Spinal cord (tissue), 10 donors: ENCODE data around the gene ENTPD6. TPM values are rescaled to one million over a fixed set of nuclear protein-coding genes. Genes with fewer than 3 reads are reported as not detected.

ENCODE experiments used
- DNase-seq, 6 donors: peaks; one replicate each; pipeline versions ENCODE4 v3.0.0 to v3.0.0-alpha.2; 2013 to 2015; ENCODE audit warnings: low spot score in 6 of 6, low read depth in 4 of 6
- H3K27ac ChIP-seq: one replicate; pipeline ENCODE4 v1.5.1; 2013; ENCODE audit warnings: low read depth, low read length, control low read depth
- H3K27me3 ChIP-seq: one replicate; pipeline ENCODE4 v1.6.1; 2013; ENCODE audit warnings: low read length; ENCODE audit not compliant: control insufficient read depth, insufficient read depth
- H3K36me3 ChIP-seq: one replicate; pipeline ENCODE4 v1.6.1; 2013; ENCODE audit warnings: low read length; ENCODE audit not compliant: control insufficient read depth, insufficient read depth
- H3K4me1 ChIP-seq: one replicate; pipeline ENCODE4 v1.6.1; 2013; ENCODE audit warnings: low read length; ENCODE audit not compliant: control insufficient read depth, insufficient read depth
- H3K4me3 ChIP-seq: one replicate; pipeline ENCODE4 v1.5.1; 2013; ENCODE audit warnings: low read depth, low read length, control low read depth
- H3K9me3 ChIP-seq: one replicate; pipeline ENCODE4 v1.6.1; 2013; ENCODE audit warnings: low read length; ENCODE audit not compliant: control insufficient read depth, insufficient read depth
- WGBS: methylation state at CpG from one replicate; pipeline ENCODE4 v1.1.5; 2013; ENCODE audit warnings: missing lambda C conversion rate; ENCODE audit not compliant: insufficient coverage; 5-methylcytosine and 5-hydroxymethylcytosine counted together
- polyA plus RNA-seq, 2 donors: library from polyadenylated mRNA; unstranded; fragments of 120-200 nt; gene quantifications; one replicate each; pipeline ENCODE4 v1.2.1, GENCODE V29; 2013; ENCODE audit not compliant: insufficient read length in 2 of 2
- small RNA-seq: library from RNA; depleted of rRNA; stranded (forward); fragments of <200 nt; gene quantifications from one replicate; pipeline ENCODE3, GENCODE V24; 2014; ENCODE audit warnings: low replicate concordance
- total RNA-seq, 2 donors: library from RNA; depleted of rRNA in 1 of 2; stranded (reverse); fragments of 120-200 nt in 1 of 2; fragments of >200 nt in 1 of 2; gene quantifications; one replicate each; pipeline versions ENCODE4 v1.2.3 to v1.2.4, GENCODE V29; 2013 to 2014
- donor health status: healthy.

ENTPD6 gene
- total and polyA plus RNA-seq, 4 donors, result 36.0 to 114 (median 72.7) TPM

DNA sequence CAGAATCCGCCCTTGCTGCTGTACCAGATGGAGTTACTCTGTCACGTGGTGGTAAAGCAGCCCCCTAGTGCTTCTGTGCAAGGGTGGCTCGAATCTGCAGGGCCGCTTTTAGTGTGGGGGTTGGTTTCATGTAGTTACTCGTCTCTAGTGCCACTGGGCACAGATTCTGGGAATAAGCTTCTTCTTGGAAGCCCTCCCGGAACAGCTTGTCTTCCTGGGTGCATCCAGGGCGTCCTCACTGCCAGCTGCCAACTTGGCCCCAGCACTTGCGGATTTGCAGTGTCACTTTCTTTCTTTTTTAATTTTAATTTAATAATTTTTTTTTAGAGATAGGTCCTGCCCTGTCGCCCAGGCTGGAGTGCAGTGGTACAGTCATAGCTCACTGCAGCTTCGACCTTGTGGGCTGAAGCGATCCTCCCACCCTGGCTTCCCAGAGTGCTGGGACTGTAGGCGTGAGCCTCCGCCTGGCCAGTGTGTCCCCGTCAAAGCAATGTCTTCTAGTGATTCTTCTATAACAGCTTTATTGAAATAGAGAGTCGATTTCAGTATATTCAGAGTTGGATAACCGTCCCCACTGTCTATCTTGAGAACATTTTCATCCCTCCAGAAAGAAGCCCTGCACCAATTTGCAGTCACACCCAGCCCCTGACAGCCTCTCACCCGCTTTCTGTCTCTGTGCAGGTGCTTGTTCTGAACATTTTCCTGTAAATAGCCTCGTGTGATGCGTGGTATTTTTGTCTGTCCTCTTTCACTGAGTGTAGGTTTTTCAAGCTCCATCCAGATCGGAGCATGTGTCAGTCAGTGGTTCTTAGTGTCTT is 78.2 kb downstream of the ENTPD6 start:
- Histone ChIP-seq H3K4me1 (peaks cover 16% of the 10 kb centered on the region), H3K9me3 (no peaks in the 10 kb centered on the region), H3K36me3 (peaks cover 98% of the 10 kb centered on the region), H3K27ac (peak overlapping the region; percentile 8), H3K4me3 (no peak overlapping the region), H3K27me3 (no peaks in the 10 kb centered on the region)
- DNase-seq, result peak in 1 of 6 donors; percentile 92
- 86% methylated on average over 15 of the region's 20 CpGs for WGBS

DNA sequence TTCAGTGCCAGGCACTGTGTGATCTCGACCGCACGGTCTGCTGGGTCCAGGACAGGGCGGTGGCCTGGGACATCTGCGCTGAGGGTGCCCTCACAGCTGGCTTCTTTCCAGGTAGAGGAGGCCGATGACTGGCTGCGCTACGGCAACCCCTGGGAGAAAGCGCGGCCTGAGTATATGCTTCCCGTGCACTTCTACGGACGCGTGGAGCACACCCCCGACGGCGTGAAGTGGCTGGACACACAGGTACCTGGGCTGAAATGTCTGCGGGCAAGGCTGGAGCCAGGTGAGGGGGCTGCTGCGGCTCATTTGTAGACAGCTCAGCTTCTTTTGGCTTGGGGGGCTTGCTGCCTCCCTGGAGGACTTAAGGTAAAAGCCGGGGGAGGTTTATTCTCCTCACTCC is 79.0 kb downstream of the ENTPD6 start:
- Histone ChIP-seq H3K4me3 (no peak overlapping the region), H3K27ac (no peak overlapping the region)
- 98% methylated on average over 19 of the region's 20 CpGs for WGBS

DNA sequence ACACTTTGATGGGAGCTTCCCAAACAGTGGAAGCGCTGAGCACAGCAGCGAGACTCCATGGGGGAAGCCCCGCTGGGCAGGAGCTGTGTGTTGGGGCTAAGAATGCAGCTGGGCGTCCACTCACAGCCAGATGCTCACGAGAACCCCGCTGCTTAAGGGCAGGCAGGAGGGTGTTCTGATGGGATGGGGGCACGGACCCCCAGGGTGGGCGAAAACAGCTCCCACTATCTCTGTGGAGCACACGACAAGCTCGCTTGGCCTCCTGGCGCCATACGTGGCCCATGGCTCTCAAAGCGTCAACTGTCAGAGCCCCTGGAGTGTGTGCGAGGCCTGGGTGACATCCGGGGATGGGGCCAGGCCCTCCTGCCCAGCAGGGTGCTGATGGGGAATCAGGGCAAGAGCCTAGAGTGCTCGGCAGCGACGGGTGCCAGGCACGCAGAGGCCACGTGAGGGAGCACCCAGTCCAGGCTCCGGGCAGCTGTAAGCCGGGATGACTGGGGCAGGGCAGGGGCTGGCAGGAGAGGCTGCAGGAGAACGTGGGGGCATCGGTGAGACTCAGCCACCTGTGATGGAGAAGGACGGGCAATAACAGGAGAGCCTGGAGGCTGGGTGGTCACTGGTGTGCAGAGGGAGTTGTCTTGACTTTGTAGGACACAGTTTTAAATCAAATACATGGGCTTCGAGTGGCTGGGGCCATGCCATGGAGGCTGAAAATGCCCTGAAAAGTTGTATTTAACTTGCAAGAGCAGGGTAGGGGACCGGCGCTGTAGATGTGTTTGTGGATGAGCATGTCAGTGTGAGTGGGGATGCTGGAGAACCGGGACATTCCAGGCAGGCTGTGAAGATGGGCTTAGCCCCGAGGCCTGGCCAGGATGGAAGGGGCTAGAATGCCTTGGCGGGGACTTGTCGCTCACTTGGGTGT is 79.6 kb downstream of the ENTPD6 start:
- no peak overlapping the region for H3K27ac ChIP-seq
- H3K4me1 ChIP-seq, result peaks cover 16% of the 10 kb centered on the region
- whole genome bisulfite sequencing, result 94% methylated on average over 31 of the region's 32 CpGs
- no peaks in the 10 kb centered on the region for H3K27me3 ChIP-seq
- DNase-seq, result no peak
- no peaks in the 10 kb centered on the region for H3K9me3 ChIP-seq
- peaks cover 100% of the 10 kb centered on the region for H3K36me3 ChIP-seq
- no peak overlapping the region for H3K4me3 ChIP-seq

More for the DNA sequence above, 79.0 kb downstream of the ENTPD6 start:
- no peaks in the 10 kb centered on the region for H3K27me3 ChIP-seq
- peaks cover 99% of the 10 kb centered on the region for H3K36me3 ChIP-seq
- H3K9me3 ChIP-seq, result no peaks in the 10 kb centered on the region
- H3K4me1 ChIP-seq, result peaks cover 16% of the 10 kb centered on the region
- DNase-seq, result no peak

DNA sequence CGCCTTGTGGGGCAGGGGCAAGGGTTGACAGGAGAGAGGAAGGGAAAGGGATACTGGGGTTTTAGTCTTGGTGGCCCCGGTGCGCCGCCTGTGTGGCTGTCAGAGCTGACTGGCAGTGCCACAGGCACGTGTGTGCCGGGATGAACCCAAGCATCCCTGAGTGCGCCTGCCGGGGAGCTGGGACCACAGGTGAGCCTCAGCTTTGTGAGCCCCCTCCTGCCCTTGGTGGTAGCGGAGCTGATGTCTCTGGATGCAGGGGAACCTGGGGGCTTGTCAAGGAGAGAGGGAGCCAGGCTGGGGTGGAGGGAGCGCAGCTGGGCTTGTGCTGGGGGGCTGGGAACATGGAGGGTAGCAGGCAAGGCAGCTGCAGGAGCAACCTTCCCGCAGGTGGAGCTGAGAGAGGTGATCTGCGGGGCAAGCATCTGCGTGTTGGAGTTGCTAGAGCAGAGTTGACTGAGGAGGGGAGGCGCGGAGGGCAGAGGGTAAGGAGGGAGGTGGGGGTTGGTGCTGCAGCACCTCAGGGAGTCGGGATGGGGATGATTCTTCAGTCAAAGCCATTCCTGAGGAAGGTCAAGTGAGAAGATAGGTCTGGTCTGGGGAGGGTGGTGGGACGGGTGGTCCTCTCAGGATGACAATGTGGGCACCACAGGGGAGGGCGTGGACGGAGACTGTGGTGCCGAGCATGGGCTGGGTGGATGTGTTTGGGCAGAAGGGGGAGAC is 80.5 kb downstream of the ENTPD6 start:
- Histone ChIP-seq H3K4me3 (no peak overlapping the region), H3K9me3 (no peaks in the 10 kb centered on the region)
- WGBS, result 96% methylated on average over 20 of the region's 20 CpGs

More for the DNA sequence above, 80.5 kb downstream of the ENTPD6 start:
- peaks cover 100% of the 10 kb centered on the region for H3K36me3 ChIP-seq
- no peaks in the 10 kb centered on the region for H3K27me3 ChIP-seq
- H3K4me1 ChIP-seq, result peaks cover 16% of the 10 kb centered on the region
- H3K27ac ChIP-seq, result no peak overlapping the region
- DNase-seq, result no peak

Small RNAs within 50 kb of the gene (small RNA-seq; reads per million reads assigned to genes)
- gene AL035252.4 (not detected), gene AL121772.2 (not detected), gene RF00019 (not detected)

Other genes starting within 250 kb of the ENTPD6 start
- gene CST7, start 246.4 kb upstream of the ENTPD6 start, total RNA-seq, result 1 to 10 TPM in 1 of 2 donors, under 1 TPM in 1; 0.55 to 8.5 TPM
- not detected for gene CST7, start 246.4 kb upstream of the ENTPD6 start, polyA plus RNA-seq
- gene APMAP, start 203.0 kb upstream of the ENTPD6 start, total RNA-seq, result 10 to 100 TPM; 89.8 to 97.1 TPM
- gene APMAP, start 203.0 kb upstream of the ENTPD6 start, polyA plus RNA-seq, result 100 to 1,000 TPM; 121 to 122 TPM
- gene ACSS1, start 137.6 kb upstream of the ENTPD6 start, total RNA-seq, result 10 to 100 TPM; 11.2 to 37.3 TPM
- gene ACSS1, start 137.6 kb upstream of the ENTPD6 start, polyA plus RNA-seq, result 10 to 100 TPM; 29.6 to 33.6 TPM
- gene VSX1, start 113.6 kb upstream of the ENTPD6 start, total RNA-seq, result under 1 TPM; 0.11 to 0.59 TPM
- gene VSX1, start 113.6 kb upstream of the ENTPD6 start, polyA plus RNA-seq, result 1 to 10 TPM in 1 of 2 donors, under 1 TPM in 1; 0.90 to 1.1 TPM
- gene PYGB, start 52.4 kb downstream of the ENTPD6 start, total RNA-seq, result 10 to 100 TPM; 71.4 to 85.3 TPM
- 100 to 1,000 TPM; 109 to 122 TPM for gene PYGB, start 52.4 kb downstream of the ENTPD6 start, polyA plus RNA-seq
- 10 to 100 TPM; 46.1 to 69.4 TPM for gene ABHD12, start 195.1 kb downstream of the ENTPD6 start, total RNA-seq
- 100 to 1,000 TPM; 104 to 108 TPM for gene ABHD12, start 195.1 kb downstream of the ENTPD6 start, polyA plus RNA-seq
- 10 to 100 TPM in 1 of 2 donors, 1 to 10 TPM in 1; 7.9 to 11.5 TPM for gene GINS1, start 212.0 kb downstream of the ENTPD6 start, total RNA-seq
- 10 to 100 TPM; 13.4 to 14.8 TPM for gene GINS1, start 212.0 kb downstream of the ENTPD6 start, polyA plus RNA-seq